GM23338 (cell line): ENCODE data around the gene DNAJB6. TPM values are rescaled to one million over a fixed set of nuclear protein-coding genes. Genes with fewer than 3 reads are reported as not detected.
"Not testable (repeated sequence)": the region's sequence is repeated elsewhere in the genome, so short reads cannot be mapped to it uniquely, and the experiment has no call there.

ENCODE experiments used
- ATAC-seq: fragments of 200-7000 bp; cut with Tn5 transposase; 3 replicates; pipeline ENCODE4 v1.9.1; 2020
- DNase-seq: peaks from one replicate; pipeline ENCODE4 v3.0.0-alpha.2; 2015; ENCODE audit warnings: low spot score
- H2AFZ ChIP-seq: fragments of 200-600 bp; sonication (generic); 2 replicates; pipeline ENCODE4 v1.8.0; 2016; ENCODE audit warnings: antibody characterized with exemption, mild to moderate bottlenecking, moderate library complexity
- H3F3A ChIP-seq: fragments of 200-600 bp; sonication (generic); replicated peaks from 2 replicates; pipeline ENCODE4 v1.8.0; 2017; ENCODE audit warnings: antibody characterized with exemption, mixed run types, low read depth
- H3K27ac ChIP-seq: fragments of 200-600 bp; sonication (generic); 2 replicates; pipeline ENCODE4 v1.6.1; 2016; ENCODE audit warnings: low read depth
- H3K27me3 ChIP-seq: fragments of 200-600 bp; sonication (generic); 2 replicates; pipeline ENCODE4 v1.8.0; 2016; ENCODE audit warnings: mild to moderate bottlenecking, mixed run types, moderate library complexity; ENCODE audit not compliant: insufficient read depth
- H3K36me3 ChIP-seq: fragments of 200-600 bp; sonication (generic); 2 replicates; pipeline ENCODE4 v1.8.0; 2016; ENCODE audit warnings: mild to moderate bottlenecking; ENCODE audit not compliant: insufficient read depth
- H3K4me1 ChIP-seq: fragments of 200-600 bp; sonication (generic); 2 replicates; pipeline ENCODE4 v1.8.0; 2016; ENCODE audit warnings: mild to moderate bottlenecking, moderate library complexity; ENCODE audit not compliant: insufficient read depth
- H3K4me2 ChIP-seq: fragments of 200-600 bp; sonication (generic); 2 replicates; pipeline ENCODE4 v1.7.1; 2017; ENCODE audit warnings: mixed run types
- H3K4me3 ChIP-seq: fragments of 200-600 bp; sonication (generic); 2 replicates; pipeline ENCODE4 v1.6.1; 2016; ENCODE audit warnings: mixed run types
- H3K79me2 ChIP-seq: fragments of 200-600 bp; sonication (generic); replicated peaks from 2 replicates; pipeline ENCODE4 v1.8.0; 2017; ENCODE audit warnings: mild to moderate bottlenecking; ENCODE audit not compliant: insufficient read depth
- H3K9me2 ChIP-seq: fragments of 200-600 bp; sonication (generic); 2 replicates; pipeline ENCODE4 v1.8.0; 2017; ENCODE audit not compliant: insufficient read depth
- H4K20me1 ChIP-seq: fragments of 200-600 bp; sonication (generic); replicated peaks from 2 replicates; pipeline ENCODE4 v1.8.0; 2017; ENCODE audit warnings: mild to moderate bottlenecking; ENCODE audit not compliant: insufficient read depth
- H3K27ac Mint-ChIP-seq: 2 replicates; pipeline ENCODE4 v1.8.0; 2020; ENCODE audit warnings: inconsistent platforms, mild to moderate bottlenecking, moderate library complexity, mixed read lengths
- H3K27me3 Mint-ChIP-seq: 3 replicates; pipeline ENCODE4 v1.8.0; 2022; ENCODE audit warnings: low read depth, mild to moderate bottlenecking, moderate library complexity, mixed read lengths, inconsistent platforms; ENCODE audit not compliant: insufficient read depth, poor library complexity
- H3K36me3 Mint-ChIP-seq: 3 replicates; pipeline ENCODE4 v1.8.0; 2021; ENCODE audit warnings: low read depth, mild to moderate bottlenecking, inconsistent platforms, moderate library complexity, mixed read lengths
- H3K4me1 Mint-ChIP-seq: 3 replicates; pipeline ENCODE4 v1.8.0; 2020; ENCODE audit warnings: mild to moderate bottlenecking, inconsistent platforms, mixed read lengths
- H3K4me3 Mint-ChIP-seq: 3 replicates; pipeline ENCODE4 v1.8.0; 2021; ENCODE audit warnings: moderate library complexity, mild to moderate bottlenecking, inconsistent platforms, mixed read lengths
- H3K9me3 Mint-ChIP-seq: 3 replicates; pipeline ENCODE4 v1.8.0; 2020; ENCODE audit warnings: moderate library complexity, mild to moderate bottlenecking, inconsistent platforms, mixed read lengths
- EZH2phosphoT487 ChIP-seq: fragments of 200-600 bp; sonication (generic); IDR thresholded peaks from one replicate; pipeline ENCODE4 v1.8.1; 2018; ENCODE audit warnings: antibody characterized with exemption; ENCODE audit not compliant: unreplicated experiment
- JUNB ChIP-seq: IDR thresholded peaks from one replicate; pipeline ENCODE4 v1.6.1; 2016; ENCODE audit warnings: antibody characterized with exemption; ENCODE audit not compliant: unreplicated experiment
- NANOG ChIP-seq: IDR thresholded peaks from 2 replicates; pipeline ENCODE4 v1.6.1; 2016; ENCODE audit warnings: antibody characterized with exemption, borderline replicate concordance
- POLR2AphosphoS5 ChIP-seq: IDR thresholded peaks from 2 replicates; pipeline ENCODE4 v1.6.1; 2016; ENCODE audit warnings: antibody characterized with exemption, low read depth
- STAT1 ChIP-seq: IDR thresholded peaks from one replicate; pipeline ENCODE4 v1.6.1; 2016; ENCODE audit warnings: antibody characterized with exemption; ENCODE audit not compliant: unreplicated experiment
- ZNF114 ChIP-seq: fragments of 250-450 bp; sonication (Bioruptor Pico); IDR thresholded peaks from 2 replicates; pipeline ENCODE4 v1.5.0; 2020; ENCODE audit warnings: mild to moderate bottlenecking, moderate library complexity
- ZNF331 ChIP-seq: fragments of 250-450 bp; sonication (Bioruptor Pico); IDR thresholded peaks from 2 replicates; pipeline ENCODE4 v1.5.0; 2020; ENCODE audit warnings: low read depth, mild to moderate bottlenecking, moderate library complexity
- polyA plus RNA-seq: library from polyadenylated mRNA; unstranded; fragments of >200 nt; fragmentation: Nextera tagmentation; extraction: Ambion mirVana; gene quantifications from 2 replicates; pipeline ENCODE4 v1.2.1, GENCODE V29; 2016
- total RNA-seq: library from RNA; depleted of rRNA; stranded (reverse); fragments of >200 nt; shearing (Covaris generic); gene quantifications from 2 replicates; pipeline ENCODE4 v1.2.3, GENCODE V29; 2014
- TF ChIP-seq, protein P1 (sequence below): IDR thresholded peaks from 2 replicates; pipeline ENCODE4 v1.6.1; 2016; ENCODE audit warnings: antibody characterized with exemption
- TF ChIP-seq, protein P2 (sequence below): IDR thresholded peaks from one replicate; pipeline ENCODE4 v1.6.1; 2018; ENCODE audit warnings: antibody characterized with exemption; ENCODE audit not compliant: unreplicated experiment

DNAJB6 gene
- total and polyA plus RNA-seq, 2 experiments from 2014 or later: 308 to 322 TPM

DNA sequence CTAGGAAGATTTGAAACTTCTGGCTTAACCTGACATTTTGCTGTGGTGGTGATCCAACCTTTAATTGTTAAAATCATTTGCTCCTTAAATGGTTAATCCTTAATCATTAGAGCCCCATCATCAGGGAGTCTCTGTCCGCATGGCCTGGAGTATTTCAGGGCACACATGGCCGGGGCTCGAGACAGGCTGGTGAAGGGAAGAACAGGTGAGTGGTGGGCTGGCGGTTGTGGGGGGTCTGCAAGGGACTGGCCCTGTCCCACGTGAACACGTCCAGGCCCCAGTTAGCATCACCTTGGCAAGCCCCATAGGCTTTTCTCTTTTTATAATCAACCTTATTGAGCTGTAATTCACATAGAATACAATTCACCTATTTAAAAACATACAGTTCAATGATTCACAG, 109.5 kb downstream of the DNAJB6 start:
- Histone ChIP-seq H3K4me3 (no peak overlapping the region), H3K27ac (no peak overlapping the region), H3F3A (no peaks in the 10 kb centered on the region), H3K27me3 (no peaks in the 10 kb centered on the region), H3K36me3 (no peaks in the 10 kb centered on the region), H3K4me1 (no peaks in the 10 kb centered on the region), H2AFZ (no peak overlapping the region), H3K79me2 (no peaks in the 10 kb centered on the region), H3K9me2 (no peaks in the 10 kb centered on the region), H4K20me1 (no peaks in the 10 kb centered on the region), H3K4me2 (no peak overlapping the region)
- H3K36me3 Mint-ChIP-seq: peaks cover 9% of the 10 kb centered on the region
- no peaks in the 10 kb centered on the region for H3K4me1 Mint-ChIP-seq
- H3K9me3 Mint-ChIP-seq: peaks cover 67% of the 10 kb centered on the region
- ATAC-seq (no peak), DNase-seq (no peak)
- H3K4me3 Mint-ChIP-seq: no peak overlapping the region
- TF ChIP-seq NANOG (no peak), POLR2AphosphoS5 (no peak), ZNF114 (CRISPR knock-in tag) (no peak), STAT1 (no peak), ZNF331 (no peak), JUNB (no peak), EZH2phosphoT487 (no peak)
- TF ChIP-seq, protein P1, sequence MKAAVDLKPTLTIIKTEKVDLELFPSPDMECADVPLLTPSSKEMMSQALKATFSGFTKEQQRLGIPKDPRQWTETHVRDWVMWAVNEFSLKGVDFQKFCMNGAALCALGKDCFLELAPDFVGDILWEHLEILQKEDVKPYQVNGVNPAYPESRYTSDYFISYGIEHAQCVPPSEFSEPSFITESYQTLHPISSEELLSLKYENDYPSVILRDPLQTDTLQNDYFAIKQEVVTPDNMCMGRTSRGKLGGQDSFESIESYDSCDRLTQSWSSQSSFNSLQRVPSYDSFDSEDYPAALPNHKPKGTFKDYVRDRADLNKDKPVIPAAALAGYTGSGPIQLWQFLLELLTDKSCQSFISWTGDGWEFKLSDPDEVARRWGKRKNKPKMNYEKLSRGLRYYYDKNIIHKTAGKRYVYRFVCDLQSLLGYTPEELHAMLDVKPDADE: no peak
- TF ChIP-seq, protein P2, sequence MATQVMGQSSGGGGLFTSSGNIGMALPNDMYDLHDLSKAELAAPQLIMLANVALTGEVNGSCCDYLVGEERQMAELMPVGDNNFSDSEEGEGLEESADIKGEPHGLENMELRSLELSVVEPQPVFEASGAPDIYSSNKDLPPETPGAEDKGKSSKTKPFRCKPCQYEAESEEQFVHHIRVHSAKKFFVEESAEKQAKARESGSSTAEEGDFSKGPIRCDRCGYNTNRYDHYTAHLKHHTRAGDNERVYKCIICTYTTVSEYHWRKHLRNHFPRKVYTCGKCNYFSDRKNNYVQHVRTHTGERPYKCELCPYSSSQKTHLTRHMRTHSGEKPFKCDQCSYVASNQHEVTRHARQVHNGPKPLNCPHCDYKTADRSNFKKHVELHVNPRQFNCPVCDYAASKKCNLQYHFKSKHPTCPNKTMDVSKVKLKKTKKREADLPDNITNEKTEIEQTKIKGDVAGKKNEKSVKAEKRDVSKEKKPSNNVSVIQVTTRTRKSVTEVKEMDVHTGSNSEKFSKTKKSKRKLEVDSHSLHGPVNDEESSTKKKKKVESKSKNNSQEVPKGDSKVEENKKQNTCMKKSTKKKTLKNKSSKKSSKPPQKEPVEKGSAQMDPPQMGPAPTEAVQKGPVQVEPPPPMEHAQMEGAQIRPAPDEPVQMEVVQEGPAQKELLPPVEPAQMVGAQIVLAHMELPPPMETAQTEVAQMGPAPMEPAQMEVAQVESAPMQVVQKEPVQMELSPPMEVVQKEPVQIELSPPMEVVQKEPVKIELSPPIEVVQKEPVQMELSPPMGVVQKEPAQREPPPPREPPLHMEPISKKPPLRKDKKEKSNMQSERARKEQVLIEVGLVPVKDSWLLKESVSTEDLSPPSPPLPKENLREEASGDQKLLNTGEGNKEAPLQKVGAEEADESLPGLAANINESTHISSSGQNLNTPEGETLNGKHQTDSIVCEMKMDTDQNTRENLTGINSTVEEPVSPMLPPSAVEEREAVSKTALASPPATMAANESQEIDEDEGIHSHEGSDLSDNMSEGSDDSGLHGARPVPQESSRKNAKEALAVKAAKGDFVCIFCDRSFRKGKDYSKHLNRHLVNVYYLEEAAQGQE: no peak
- H3K27ac Mint-ChIP-seq: no peak overlapping the region
- H3K27me3 Mint-ChIP-seq: peaks cover 2% of the 10 kb centered on the region

DNA sequence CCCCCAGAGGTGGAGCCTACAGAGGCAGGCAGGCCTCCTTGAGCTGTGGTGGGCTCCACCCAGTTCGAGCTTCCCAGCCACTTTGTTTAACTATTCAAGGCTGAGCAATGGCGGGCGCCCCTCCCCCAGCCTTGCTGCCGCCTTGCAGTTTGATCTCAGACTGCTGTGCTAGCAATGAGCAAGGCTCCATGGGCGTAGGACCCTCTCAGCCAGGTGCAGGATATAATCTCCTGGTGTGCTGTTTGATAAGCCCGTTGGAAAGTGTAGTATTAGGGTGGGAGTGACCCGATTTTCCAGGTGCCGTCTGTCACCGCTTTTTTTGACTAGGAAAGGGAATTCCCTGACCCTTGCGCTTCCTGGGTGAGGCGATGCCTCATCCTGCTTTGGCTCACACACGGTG, 117.2 kb downstream of the DNAJB6 start:
- not testable (repeated sequence) for DNase-seq, H3K27ac ChIP-seq, ATAC-seq, H3K27ac Mint-ChIP-seq, H3K9me2 ChIP-seq, H3K4me1 Mint-ChIP-seq, H4K20me1 ChIP-seq, H3K79me2 ChIP-seq, H3K4me1 ChIP-seq, H3K4me3 Mint-ChIP-seq, H3K36me3 ChIP-seq, H3K4me3 ChIP-seq, H3K27me3 ChIP-seq, H3F3A ChIP-seq, H3K4me2 ChIP-seq, H3K27me3 Mint-ChIP-seq, H2AFZ ChIP-seq
- Mint-ChIP-seq H3K36me3 (peaks cover 20% of the 10 kb centered on the region), H3K9me3 (peaks cover 78% of the 10 kb centered on the region)
